Neuronal stem cell (in vitro differentiated cells): Measurements from ENCODE around the gene BCAS3.

Source experiments
- DNase-seq: peaks from one replicate; pipeline ENCODE4 v3.0.0-alpha.2; 2013; ENCODE audit warnings: low spot score
- H2AFZ ChIP-seq: one replicate; pipeline ENCODE4 v1.6.1; 2013; ENCODE audit warnings: mild to moderate bottlenecking, low read length, inconsistent platforms
- H2AK5ac ChIP-seq: 2 replicates; pipeline ENCODE4 v1.6.1; 2013; ENCODE audit warnings: low read depth, mild to moderate bottlenecking, inconsistent platforms, low read length, moderate library complexity, mixed read lengths
- H2BK120ac ChIP-seq: 2 replicates; pipeline ENCODE4 v1.6.1; 2013; ENCODE audit warnings: low read depth, mild to moderate bottlenecking, inconsistent platforms, low read length, moderate library complexity, mixed read lengths
- H2BK12ac ChIP-seq: one replicate; pipeline ENCODE4 v1.6.1; 2013; ENCODE audit warnings: low read length, inconsistent platforms
- H2BK15ac ChIP-seq: 2 replicates; pipeline ENCODE4 v1.6.1; 2013; ENCODE audit warnings: mild to moderate bottlenecking, low read length, inconsistent platforms, mixed read lengths
- H2BK5ac ChIP-seq: one replicate; pipeline ENCODE4 v1.6.1; 2013; ENCODE audit warnings: inconsistent platforms, mild to moderate bottlenecking, low read length, moderate library complexity
- H3K14ac ChIP-seq: one replicate; pipeline ENCODE4 v1.6.1; 2013; ENCODE audit warnings: low read length, inconsistent platforms
- H3K18ac ChIP-seq: 2 replicates; pipeline ENCODE4 v1.6.1; 2013; ENCODE audit warnings: low read length, inconsistent platforms
- H3K23ac ChIP-seq: 2 replicates; pipeline ENCODE4 v1.6.1; 2013; ENCODE audit warnings: low read depth, mild to moderate bottlenecking, mixed read lengths, low read length, inconsistent platforms; ENCODE audit not compliant: poor library complexity
- H3K27ac ChIP-seq: replicated peaks from 3 replicates; pipeline ENCODE4 v1.5.1; 2013; ENCODE audit warnings: low read length, inconsistent platforms
- H3K27me3 ChIP-seq, 3 experiments: 2 replicates each; pipeline ENCODE4 v1.6.1; 2013; ENCODE audit warnings: low read length in 3 of 3, mild to moderate bottlenecking in 2 of 3, inconsistent platforms in 1 of 3, low read depth in 1 of 3, mixed read lengths in 1 of 3, moderate library complexity in 1 of 3; ENCODE audit not compliant: control insufficient read depth in 3 of 3, insufficient read depth in 3 of 3
- H3K36me3 ChIP-seq, 2 donors: replicated peaks in 1 of 2; 2 replicates each; pipeline ENCODE4 v1.6.1; 2013; ENCODE audit warnings: low read length in 2 of 2; ENCODE audit not compliant: control insufficient read depth in 2 of 2, insufficient read depth in 2 of 2
- H3K4ac ChIP-seq: 2 replicates; pipeline ENCODE4 v1.6.1; 2013; ENCODE audit warnings: inconsistent platforms, mild to moderate bottlenecking, low read length, moderate library complexity
- H3K4me1 ChIP-seq, 2 donors: 1 replicate in 1 of 2; 2 replicates in 1 of 2; pipeline ENCODE4 v1.6.1; 2013; ENCODE audit warnings: low read length in 2 of 2, low read depth in 1 of 2; ENCODE audit not compliant: control insufficient read depth in 2 of 2, insufficient read depth in 1 of 2
- H3K4me2 ChIP-seq: one replicate; pipeline ENCODE4 v1.6.1; 2013; ENCODE audit warnings: mild to moderate bottlenecking, low read length, inconsistent platforms; ENCODE audit not compliant: insufficient read depth, poor library complexity, severe bottlenecking
- H3K4me3 ChIP-seq, 2 donors: 2 replicates each; pipeline ENCODE4 v1.5.1; 2013; ENCODE audit warnings: low read length in 2 of 2, mild to moderate bottlenecking in 2 of 2, inconsistent platforms in 1 of 2, moderate library complexity in 1 of 2
- H3K79me1 ChIP-seq: one replicate; pipeline ENCODE4 v1.6.1; 2013; ENCODE audit warnings: low read depth, mild to moderate bottlenecking, inconsistent platforms, low read length, moderate library complexity
- H3K9ac ChIP-seq: one replicate; pipeline ENCODE4 v1.6.1; 2013; ENCODE audit warnings: mild to moderate bottlenecking, low read depth, low read length, inconsistent platforms; ENCODE audit not compliant: poor library complexity
- H3K9me3 ChIP-seq, 2 donors: replicated peaks in 1 of 2; 2 replicates each; pipeline versions ENCODE3 to v1.6.1; 2013; ENCODE audit warnings: low read length in 2 of 2, mild to moderate bottlenecking in 2 of 2, inconsistent platforms in 1 of 2, low read depth in 1 of 2, mixed read lengths in 1 of 2, moderate library complexity in 1 of 2; ENCODE audit not compliant: control insufficient read depth in 2 of 2, insufficient read depth in 1 of 2
- H4K8ac ChIP-seq: one replicate; pipeline ENCODE4 v1.6.1; 2013; ENCODE audit warnings: low read depth, mild to moderate bottlenecking, inconsistent platforms, low read length, moderate library complexity
- H4K91ac ChIP-seq: one replicate; pipeline ENCODE4 v1.6.1; 2013; ENCODE audit warnings: low read length, low read depth, mild to moderate bottlenecking, inconsistent platforms; ENCODE audit not compliant: poor library complexity
- WGBS, 2 donors: extraction: QIAGEN DNeasy Blood & Tissue Kit; methylation state at CpG; one replicate each; pipeline ENCODE4 v1.1.7; 2013; ENCODE audit warnings: missing lambda C conversion rate in 2 of 2, mixed read lengths in 1 of 2; ENCODE audit not compliant: insufficient read length in 2 of 2, insufficient replicate concordance in 1 of 2; ENCODE audit errors: extremely low coverage in 2 of 2; 5-methylcytosine and 5-hydroxymethylcytosine counted together

BCAS3 gene

GRCh38 chr17:61351745-61352407 lies 674.2 kb downstream of the BCAS3 start:
- H2BK120ac ChIP-seq = no peak overlapping the region
- WGBS, 2 donors = no CpG with 5 or more reads among the region's 5 CpGs
- no peak overlapping the region for H3K9ac ChIP-seq
- no peak overlapping the region for H3K27ac ChIP-seq
- H2AK5ac ChIP-seq = no peak overlapping the region
- H3K9me3 ChIP-seq = peaks cover 0 to 3% of the 10 kb centered on the region in 2 donors
- no peaks in the 10 kb centered on the region for H3K79me1 ChIP-seq
- no peak overlapping the region for H3K18ac ChIP-seq
- no peak overlapping the region for H2BK12ac ChIP-seq
- H3K36me3 ChIP-seq = no peaks in the 10 kb centered on the region
- H3K27me3 ChIP-seq = no peaks in the 10 kb centered on the region
- no peak overlapping the region for H2BK5ac ChIP-seq
- no peak overlapping the region for H2BK15ac ChIP-seq
- H3K4ac ChIP-seq = no peak overlapping the region
- no peak overlapping the region for H4K91ac ChIP-seq
- no peak overlapping the region for H3K4me2 ChIP-seq
- no peak overlapping the region for H3K23ac ChIP-seq
- no peak overlapping the region for H4K8ac ChIP-seq
- DNase-seq = no peak
- H3K14ac ChIP-seq = no peak overlapping the region
- H2AFZ ChIP-seq = no peak overlapping the region
- H3K4me1 ChIP-seq = peaks cover 9 to 12% of the 10 kb centered on the region in 2 donors
- no peak overlapping the region for H3K4me3 ChIP-seq

GRCh38 chr17:61352408-61352770 lies 674.7 kb downstream of the BCAS3 start:
- H3K79me1 ChIP-seq = no peaks in the 10 kb centered on the region
- no peak overlapping the region for H4K8ac ChIP-seq
- H2BK5ac ChIP-seq = no peak overlapping the region
- H2AFZ ChIP-seq = peak overlapping the region; percentile 50
- no peak overlapping the region for H3K14ac ChIP-seq
- no peaks in the 10 kb centered on the region for H3K27me3 ChIP-seq
- no peak overlapping the region for H2BK12ac ChIP-seq
- H2BK120ac ChIP-seq = no peak overlapping the region
- WGBS, 2 donors = no CpG with 5 or more reads among the region's 7 CpGs
- DNase-seq = no peak
- no peak overlapping the region for H2BK15ac ChIP-seq
- H2AK5ac ChIP-seq = no peak overlapping the region
- no peak overlapping the region for H3K4ac ChIP-seq
- no peaks in the 10 kb centered on the region for H3K36me3 ChIP-seq
- H3K18ac ChIP-seq = no peak overlapping the region
- no peak overlapping the region for H3K23ac ChIP-seq
- H3K4me3 ChIP-seq = no peak overlapping the region
- H3K9ac ChIP-seq = no peak overlapping the region
- no peak overlapping the region for H3K4me2 ChIP-seq
- H3K27ac ChIP-seq = no peak overlapping the region
- H3K9me3 ChIP-seq = peaks cover 0 to 3% of the 10 kb centered on the region in 2 donors
- peaks cover 9 to 12% of the 10 kb centered on the region in 2 donors for H3K4me1 ChIP-seq
- no peak overlapping the region for H4K91ac ChIP-seq

- Histone ChIP-seq H3K14ac (no peak overlapping the region), H2BK120ac (no peak overlapping the region), H2BK15ac (no peak overlapping the region), H2BK5ac (no peak overlapping the region), H4K8ac (no peak overlapping the region), H3K4me1 (peaks cover 9 to 12% of the 10 kb centered on the region in 2 donors), H2AFZ (peak overlapping the region; percentile 50), H3K4ac (no peak overlapping the region), H4K91ac (no peak overlapping the region), H3K23ac (no peak overlapping the region), H3K79me1 (no peaks in the 10 kb centered on the region), H3K27ac (no peak overlapping the region), H3K18ac (peak overlapping the region; percentile 16), H3K4me2 (no peak overlapping the region), H3K4me3 (no peak overlapping the region), H3K27me3 (no peaks in the 10 kb centered on the region), H3K36me3 (no peaks in the 10 kb centered on the region), H3K9ac (no peak overlapping the region), H2BK12ac (no peak overlapping the region), H3K9me3 (peaks cover 0 to 3% of the 10 kb centered on the region in 2 donors), H2AK5ac (no peak overlapping the region)
- WGBS, 2 donors = no CpG with 5 or more reads among the region's 12 CpGs
- no peak for DNase-seq
Measured at GRCh38 chr17:61352781-61353491, 675.3 kb downstream of the BCAS3 start.

- no peak overlapping the region for H2BK120ac ChIP-seq
- no peak overlapping the region for H2BK5ac ChIP-seq
- H4K91ac ChIP-seq = no peak overlapping the region
- no peak overlapping the region for H2BK12ac ChIP-seq
- H3K4ac ChIP-seq = peak overlapping the region; percentile 3
- no peak overlapping the region for H3K4me2 ChIP-seq
- no peak overlapping the region for H3K14ac ChIP-seq
- H2AK5ac ChIP-seq = no peak overlapping the region
- DNase-seq = no peak
- peaks cover 9 to 12% of the 10 kb centered on the region in 2 donors for H3K4me1 ChIP-seq
- no CpG with 5 or more reads among the region's 12 CpGs for WGBS, 2 donors
- no peak overlapping the region for H3K4me3 ChIP-seq
- H3K36me3 ChIP-seq = no peaks in the 10 kb centered on the region
- no peak overlapping the region for H3K23ac ChIP-seq
- no peak overlapping the region for H2BK15ac ChIP-seq
- H3K18ac ChIP-seq = peak overlapping the region; percentile 56
- no peak overlapping the region for H2AFZ ChIP-seq
- peaks cover 0 to 3% of the 10 kb centered on the region in 2 donors for H3K9me3 ChIP-seq
- no peaks in the 10 kb centered on the region for H3K27me3 ChIP-seq
- H3K79me1 ChIP-seq = no peaks in the 10 kb centered on the region
- no peak overlapping the region for H3K27ac ChIP-seq
- peak overlapping the region; percentile 66 for H3K9ac ChIP-seq
- no peak overlapping the region for H4K8ac ChIP-seq
Measured at GRCh38 chr17:61353615-61354014, 676.0 kb downstream of the BCAS3 start.
